ENCODE results near the gene PLAC8.
"Not testable (repeated sequence)": the region's sequence is repeated elsewhere in the genome, so short reads cannot be mapped to it uniquely, and the experiment has no call there.

The PLAC8 gene

DNA sequence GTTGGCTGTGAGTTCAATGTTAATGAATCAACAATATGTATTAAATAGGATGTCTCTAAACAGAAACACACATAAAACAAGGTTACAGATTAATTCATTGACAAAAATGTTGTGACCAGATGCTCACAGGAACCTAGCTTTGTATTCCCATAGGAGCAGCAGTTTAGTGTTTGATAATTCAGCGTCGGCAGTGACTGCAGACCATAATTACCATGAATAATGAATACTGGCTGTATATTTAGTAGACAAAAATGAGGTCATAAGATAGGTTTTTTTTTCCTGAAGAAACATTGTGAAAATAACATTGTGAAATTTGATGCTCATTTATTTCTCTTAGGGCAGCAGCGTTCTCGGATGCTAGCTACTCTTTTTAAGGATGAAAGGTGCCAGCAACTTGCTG is 51.8 kb downstream of the PLAC8 start:
- no peak for DNase-seq

GRCh38 chr4:83054928-83055327 is 59.6 kb downstream of the PLAC8 start:
- peak; percentile 43 for DNase-seq

DNA sequence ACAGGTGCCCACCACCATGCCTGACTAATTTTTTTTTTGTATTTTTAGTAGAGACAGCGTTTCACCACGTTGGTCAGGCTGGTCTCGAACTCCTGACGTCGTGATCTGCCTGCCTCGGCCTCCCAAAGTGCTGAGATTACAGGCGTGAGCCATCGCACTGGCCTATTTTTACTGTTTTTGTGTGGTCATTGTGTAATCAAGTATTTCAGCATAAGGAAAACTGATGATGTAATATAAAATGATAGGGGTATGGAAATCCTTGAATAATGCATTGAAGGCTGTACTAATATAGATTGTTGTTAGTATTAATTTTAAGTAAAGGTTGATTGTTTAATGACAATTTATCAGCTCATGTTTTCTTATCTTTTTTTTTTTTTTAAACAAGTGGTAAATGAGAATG is 65.7 kb downstream of the PLAC8 start:
- DNase-seq, result not testable (repeated sequence)

- no peak for DNase-seq
Measured at GRCh38 chr4:83046693-83047473, 67.6 kb downstream of the PLAC8 start.

DNA sequence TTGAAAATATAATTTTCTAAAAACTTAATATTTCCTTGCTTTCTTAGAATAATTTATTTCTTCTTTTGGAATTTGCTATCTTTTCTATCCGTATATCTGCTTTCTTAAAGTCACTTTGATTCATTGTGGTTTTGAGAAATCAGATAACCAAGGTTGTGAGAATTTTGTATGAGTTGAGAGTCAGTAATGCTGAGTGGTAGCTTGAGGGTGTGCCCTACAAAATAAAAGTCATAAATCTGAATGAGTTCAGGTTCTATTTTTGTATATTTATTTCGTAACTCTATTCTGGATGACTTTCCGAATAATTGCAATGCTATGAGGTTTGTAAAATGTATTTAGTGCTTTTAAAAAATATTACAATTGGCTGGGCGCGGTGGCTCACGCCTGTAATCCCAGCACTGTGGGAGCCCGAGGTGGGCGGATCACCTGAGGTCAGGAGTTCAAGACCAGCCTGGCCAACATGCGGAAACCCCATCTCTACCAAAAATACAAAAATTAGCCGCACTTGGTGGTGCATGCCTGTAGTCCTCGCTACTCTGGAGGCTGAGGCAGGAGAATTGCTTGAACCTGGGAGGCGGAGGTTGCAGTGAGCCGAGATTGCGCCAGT is 70.6 kb downstream of the PLAC8 start:
- DNase-seq, result no peak

GRCh38 chr4:83043157-83043556 is 71.4 kb downstream of the PLAC8 start:
- not testable (repeated sequence) for DNase-seq

GRCh38 chr4:83040269-83040668 is 74.3 kb downstream of the PLAC8 start:
- no peak for DNase-seq

Data from CD4-positive, alpha-beta T cell treated with Interleukin-17A for 1 hour (primary cell).